Measurements from ENCODE around the gene DNAJC28.

DNA sequence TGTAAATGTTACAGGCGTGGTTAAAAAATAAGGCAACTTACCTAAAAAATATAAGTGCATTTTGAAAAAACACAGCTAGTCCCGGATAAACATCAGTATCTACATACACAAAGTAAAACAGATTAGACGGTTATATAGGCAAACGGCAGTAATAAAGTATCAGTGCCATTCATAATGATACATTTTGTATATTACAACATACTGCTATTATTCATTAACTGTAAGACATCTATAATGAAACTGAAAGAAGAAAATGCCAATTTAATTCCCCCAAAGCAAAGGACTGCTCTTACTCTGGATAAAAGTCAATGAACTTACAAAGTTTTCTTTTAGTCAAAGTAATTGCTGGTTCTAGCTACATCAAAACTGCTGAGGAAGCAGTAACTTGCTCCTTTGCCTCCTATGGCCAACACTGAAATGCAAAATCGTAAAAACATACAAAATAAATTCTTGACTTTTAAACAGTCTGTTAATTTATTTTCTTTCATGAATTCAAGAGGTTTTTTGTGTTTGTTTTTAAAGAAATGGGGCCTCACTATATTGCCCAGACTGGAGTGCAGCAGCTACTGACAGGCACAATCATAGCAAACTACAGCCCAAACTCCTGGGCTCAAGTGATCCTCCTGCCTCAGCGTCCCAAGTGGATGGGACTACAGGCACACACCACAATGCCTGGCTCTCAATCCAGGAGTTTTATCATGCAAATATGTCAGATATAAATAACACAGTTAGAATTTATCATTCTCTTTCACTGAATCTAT is 35.6 kb downstream of the DNAJC28 start:
- TF ChIP-seq CREB1 (CRISPR knock-in tag; IDR thresholded peaks at IDR 0.05) (no peak), ZNF396 (CRISPR knock-in tag; IDR thresholded peaks at IDR 0.05; ENCODE audit: borderline replicate concordance) (no peak), ETV6 (CRISPR knock-in tag; IDR thresholded peaks at IDR 0.05) (no peak), JUN (CRISPR knock-in tag; IDR thresholded peaks at IDR 0.05) (no peak), ZNF423 (CRISPR knock-in tag; IDR thresholded peaks at IDR 0.05) (no peak), GABPB1 (CRISPR knock-in tag; IDR thresholded peaks at IDR 0.05) (no peak), SP1 (CRISPR knock-in tag; conservative IDR thresholded peaks at IDR 0.05) (no peak), ZNF263 (CRISPR knock-in tag; IDR thresholded peaks at IDR 0.05; ENCODE audit: low read depth) (no peak)
- TF ChIP-seq, protein P1, sequence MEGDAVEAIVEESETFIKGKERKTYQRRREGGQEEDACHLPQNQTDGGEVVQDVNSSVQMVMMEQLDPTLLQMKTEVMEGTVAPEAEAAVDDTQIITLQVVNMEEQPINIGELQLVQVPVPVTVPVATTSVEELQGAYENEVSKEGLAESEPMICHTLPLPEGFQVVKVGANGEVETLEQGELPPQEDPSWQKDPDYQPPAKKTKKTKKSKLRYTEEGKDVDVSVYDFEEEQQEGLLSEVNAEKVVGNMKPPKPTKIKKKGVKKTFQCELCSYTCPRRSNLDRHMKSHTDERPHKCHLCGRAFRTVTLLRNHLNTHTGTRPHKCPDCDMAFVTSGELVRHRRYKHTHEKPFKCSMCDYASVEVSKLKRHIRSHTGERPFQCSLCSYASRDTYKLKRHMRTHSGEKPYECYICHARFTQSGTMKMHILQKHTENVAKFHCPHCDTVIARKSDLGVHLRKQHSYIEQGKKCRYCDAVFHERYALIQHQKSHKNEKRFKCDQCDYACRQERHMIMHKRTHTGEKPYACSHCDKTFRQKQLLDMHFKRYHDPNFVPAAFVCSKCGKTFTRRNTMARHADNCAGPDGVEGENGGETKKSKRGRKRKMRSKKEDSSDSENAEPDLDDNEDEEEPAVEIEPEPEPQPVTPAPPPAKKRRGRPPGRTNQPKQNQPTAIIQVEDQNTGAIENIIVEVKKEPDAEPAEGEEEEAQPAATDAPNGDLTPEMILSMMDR (IDR thresholded peaks at IDR 0.05): no peak
- TF ChIP-seq, protein P2, sequence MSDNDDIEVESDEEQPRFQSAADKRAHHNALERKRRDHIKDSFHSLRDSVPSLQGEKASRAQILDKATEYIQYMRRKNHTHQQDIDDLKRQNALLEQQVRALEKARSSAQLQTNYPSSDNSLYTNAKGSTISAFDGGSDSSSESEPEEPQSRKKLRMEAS (CRISPR knock-in tag; IDR thresholded peaks at IDR 0.05): no peak
- TF ChIP-seq, protein P3, sequence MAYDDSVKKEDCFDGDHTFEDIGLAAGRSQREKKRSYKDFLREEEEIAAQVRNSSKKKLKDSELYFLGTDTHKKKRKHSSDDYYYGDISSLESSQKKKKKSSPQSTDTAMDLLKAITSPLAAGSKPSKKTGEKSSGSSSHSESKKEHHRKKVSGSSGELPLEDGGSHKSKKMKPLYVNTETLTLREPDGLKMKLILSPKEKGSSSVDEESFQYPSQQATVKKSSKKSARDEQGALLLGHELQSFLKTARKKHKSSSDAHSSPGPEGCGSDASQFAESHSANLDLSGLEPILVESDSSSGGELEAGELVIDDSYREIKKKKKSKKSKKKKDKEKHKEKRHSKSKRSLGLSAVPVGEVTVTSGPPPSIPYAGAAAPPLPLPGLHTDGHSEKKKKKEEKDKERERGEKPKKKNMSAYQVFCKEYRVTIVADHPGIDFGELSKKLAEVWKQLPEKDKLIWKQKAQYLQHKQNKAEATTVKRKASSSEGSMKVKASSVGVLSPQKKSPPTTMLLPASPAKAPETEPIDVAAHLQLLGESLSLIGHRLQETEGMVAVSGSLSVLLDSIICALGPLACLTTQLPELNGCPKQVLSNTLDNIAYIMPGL (CRISPR knock-in tag; IDR thresholded peaks at IDR 0.05): no peak
- TF ChIP-seq, protein P4, sequence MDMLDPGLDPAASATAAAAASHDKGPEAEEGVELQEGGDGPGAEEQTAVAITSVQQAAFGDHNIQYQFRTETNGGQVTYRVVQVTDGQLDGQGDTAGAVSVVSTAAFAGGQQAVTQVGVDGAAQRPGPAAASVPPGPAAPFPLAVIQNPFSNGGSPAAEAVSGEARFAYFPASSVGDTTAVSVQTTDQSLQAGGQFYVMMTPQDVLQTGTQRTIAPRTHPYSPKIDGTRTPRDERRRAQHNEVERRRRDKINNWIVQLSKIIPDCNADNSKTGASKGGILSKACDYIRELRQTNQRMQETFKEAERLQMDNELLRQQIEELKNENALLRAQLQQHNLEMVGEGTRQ (CRISPR knock-in tag; IDR thresholded peaks at IDR 0.05): no peak
- TF ChIP-seq, protein P5, sequence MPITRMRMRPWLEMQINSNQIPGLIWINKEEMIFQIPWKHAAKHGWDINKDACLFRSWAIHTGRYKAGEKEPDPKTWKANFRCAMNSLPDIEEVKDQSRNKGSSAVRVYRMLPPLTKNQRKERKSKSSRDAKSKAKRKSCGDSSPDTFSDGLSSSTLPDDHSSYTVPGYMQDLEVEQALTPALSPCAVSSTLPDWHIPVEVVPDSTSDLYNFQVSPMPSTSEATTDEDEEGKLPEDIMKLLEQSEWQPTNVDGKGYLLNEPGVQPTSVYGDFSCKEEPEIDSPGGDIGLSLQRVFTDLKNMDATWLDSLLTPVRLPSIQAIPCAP (CRISPR knock-in tag; IDR thresholded peaks at IDR 0.05): no peak

All from WTC11 (cell line).